K562 (cell line): Measurements from ENCODE around the gene CLEC4D. TPM values are rescaled to one million over a fixed set of nuclear protein-coding genes. Genes with fewer than 3 reads are reported as not detected.

Source experiments
- ATAC-seq: fragments of 200-7000 bp; cut with Tn5 transposase; 3 replicates; pipeline ENCODE4 v1.9.1; 2020; ENCODE audit warnings: moderate library complexity
- Bru-seq: library from RNA; stranded (reverse); fragments of 400-500 nt; gene quantifications from one replicate; lab custom pipeline; 2021; lab: Mats Ljungman, UMichigan
- BruChase-seq, 2 experiments: library from RNA; stranded (reverse); fragments of 400-500 nt; gene quantifications; one replicate each; lab custom pipeline; 2021; lab: Mats Ljungman, UMichigan
- BruUV-seq: library from RNA; stranded (reverse); fragments of 400-500 nt; replicated peaks from 2 replicates; lab custom pipeline; 2021; lab: Mats Ljungman, UMichigan
- CTCF ChIA-PET: fragments of 300-600 bp; formaldehyde crosslinking; extraction: SDS; loops from one replicate; lab custom pipeline; 2021; ENCODE audit warnings: low intra/inter-chr PET ratio; lab: Yijun Ruan, JAX
- POLR2A ChIA-PET: fragments of 300-600, 350-650 bp; sonication (Branson Sonifier 250); formaldehyde crosslinking; extraction: SDS; loops from one replicate; lab custom pipeline; 2021; ENCODE audit warnings: antibody characterized with exemption, inconsistent platforms; lab: Yijun Ruan, JAX
- DNase-seq, 4 experiments: peaks; one replicate each; pipeline versions ENCODE4 v3.0.0 to v3.0.0-alpha.2; 2011 to 2018; ENCODE audit warnings: low spot score in 3 of 4, mixed read lengths in 3 of 4; ENCODE audit errors: extremely low read depth in 1 of 4
- FAIRE-seq: peaks from 2 replicates; lab custom pipeline; 2011; peaks lifted over from hg19 to GRCh38; lab: Jason Lieb, UNC
- H2AFZ ChIP-seq: 2 replicates; pipeline ENCODE4 v1.6.0; 2011; ENCODE audit warnings: low read depth, low read length, control low read depth, inconsistent platforms
- H3K27ac ChIP-seq: fragments of 200-600 bp; 3 replicates; pipeline ENCODE4 v1.8.0; 2011; ENCODE audit warnings: low read depth, mild to moderate bottlenecking, control low read depth, inconsistent platforms, low read length, moderate library complexity, mixed read lengths; ENCODE audit errors: extremely low read depth
- H3K27me3 ChIP-seq, 2 experiments: fragments of 300-600 bp in 1 of 2; 2 replicates in 1 of 2; 3 replicates in 1 of 2; pipeline versions ENCODE4 v1.6.0 to v1.8.0; 2011; ENCODE audit warnings: inconsistent platforms in 2 of 2, low read length in 2 of 2, mild to moderate bottlenecking in 1 of 2, mixed read lengths in 1 of 2, moderate library complexity in 1 of 2; ENCODE audit not compliant: control insufficient read depth in 2 of 2, insufficient read depth in 2 of 2
- H3K36me3 ChIP-seq: fragments of 300-600 bp; 3 replicates; pipeline ENCODE4 v1.8.0; 2011; ENCODE audit warnings: mild to moderate bottlenecking, low read length, inconsistent platforms; ENCODE audit not compliant: control insufficient read depth, insufficient read depth
- H3K4me1 ChIP-seq, 2 experiments: fragments of 200-600 bp in 1 of 2; replicated peaks in 1 of 2; 2 replicates in 1 of 2; 3 replicates in 1 of 2; pipeline versions ENCODE4 v1.5.1 to v1.8.0; 2011; ENCODE audit warnings: inconsistent platforms in 2 of 2, low read length in 2 of 2, mild to moderate bottlenecking in 1 of 2, mixed read lengths in 1 of 2, moderate library complexity in 1 of 2; ENCODE audit not compliant: control insufficient read depth in 2 of 2, insufficient read depth in 2 of 2
- H3K4me2 ChIP-seq: 2 replicates; pipeline ENCODE4 v1.6.1; 2011; ENCODE audit warnings: low read length, control low read depth, inconsistent platforms, mixed read lengths; ENCODE audit not compliant: insufficient read depth
- H3K4me3 ChIP-seq: fragments of 200-600 bp; sonication (generic), shearing (Covaris generic); 2 replicates; pipeline ENCODE4 v1.5.1; 2016; ENCODE audit warnings: control low read depth, inconsistent platforms
- H3K79me2 ChIP-seq: fragments of 200-600 bp; 3 replicates; pipeline ENCODE4 v1.8.0; 2011; ENCODE audit warnings: low read length, inconsistent platforms; ENCODE audit not compliant: control insufficient read depth, insufficient read depth
- H3K9ac ChIP-seq, 2 experiments: 2 replicates each; pipeline versions ENCODE4 v1.6.0 to v1.6.1; 2011; ENCODE audit warnings: low read depth in 2 of 2, low read length in 2 of 2, control low read depth in 1 of 2, inconsistent platforms in 1 of 2, mild to moderate bottlenecking in 1 of 2, mixed read lengths in 1 of 2; ENCODE audit not compliant: insufficient read depth in 1 of 2
- H3K9me1 ChIP-seq: one replicate; pipeline ENCODE4 v1.6.0; 2011; ENCODE audit warnings: inconsistent platforms, mild to moderate bottlenecking, low read length, moderate library complexity; ENCODE audit not compliant: control insufficient read depth, insufficient read depth
- H3K9me3 ChIP-seq: replicated peaks from 2 replicates; pipeline ENCODE4 v1.5.1; 2011; ENCODE audit warnings: low read depth, low read length, inconsistent platforms; ENCODE audit not compliant: control insufficient read depth, insufficient read depth
- H4K20me1 ChIP-seq: replicated peaks from 2 replicates; pipeline ENCODE4 v1.6.1; 2011; ENCODE audit warnings: low read length, inconsistent platforms, mixed read lengths; ENCODE audit not compliant: control insufficient read depth, insufficient read depth
- ETV1 ChIP-seq: fragments of 450-650 bp; conservative IDR thresholded peaks from 2 replicates; pipeline ENCODE4 v1.6.1; 2016; ENCODE audit warnings: missing genetic modification characterization, control low read depth, low read depth, missing compliant biosample characterization
- ZNF76 ChIP-seq: fragments of 250-450 bp; sonication (Bioruptor Pico); IDR thresholded peaks from 2 replicates; pipeline ENCODE4 v1.4.0; 2020; ENCODE audit warnings: mild to moderate bottlenecking, moderate library complexity, borderline replicate concordance
- WGBS: fragments of 100-300 bp; shearing (Covaris generic); methylation state at CpG from one replicate; pipeline ENCODE4 v1.1.6; 2016; ENCODE audit warnings: low coverage, mixed read lengths; ENCODE audit not compliant: insufficient coverage; ENCODE audit errors: missing lambda C conversion rate; 5-methylcytosine and 5-hydroxymethylcytosine counted together
- in situ Hi-C: fragments of 300-500 bp; cut with MboI; formaldehyde crosslinking; loops from 4 replicates; pipeline ENCODE4 v1.15.0; 2018; ENCODE audit warnings: inconsistent platforms, mixed read lengths
- intact Hi-C: fragments of 100-400 bp; cut with micrococcal nuclease; formaldehyde crosslinking; loops from 2 replicates; pipeline ENCODE4 v1.14.2; 2022
- long read RNA-seq, 3 experiments: library from polyadenylated mRNA in 2 of 3; library from RNA in 1 of 3; unstranded in 2 of 3; stranded (forward) in 1 of 3; transcript quantifications; one replicate each; pipeline ENCODE4 v2.0.0, GENCODE V29; 2019 to 2022
- polyA minus RNA-seq, 3 experiments: library from RNA; depleted of rRNA, polyadenylated mRNA; stranded (reverse); fragments of >200 nt; gene quantifications; 2 replicates each; pipeline ENCODE4 v1.2.3, GENCODE V29; 2011
- polyA plus RNA-seq, 8 experiments: library from polyadenylated mRNA; depleted of rRNA in 4 of 8; stranded (reverse) in 5 of 8; unstranded in 3 of 8; fragments of >200 nt; fragmentation: Nextera tagmentation in 2 of 8; fragmentation: Illumina TruSeq in 1 of 8; extraction: Ambion mirVana in 2 of 8; extraction: Trizol in 1 of 8; gene quantifications; 2 replicates each; pipeline versions ENCODE4 v1.2.1 to v1.2.3, GENCODE V29; 2011 to 2014; ENCODE audit warnings: inconsistent platforms in 1 of 8, missing spikeins in 1 of 8
- total RNA-seq, 7 experiments: library from RNA; depleted of rRNA in 6 of 7; stranded (reverse); fragments of >200 nt in 6 of 7; fragmentation: Illumina TruSeq in 2 of 7; extraction: Trizol in 2 of 7; gene quantifications; 2 replicates each; pipeline versions ENCODE4 v1.2.1 to v1.2.3, GENCODE V29; 2011 to 2021; ENCODE audit warnings: low replicate concordance in 1 of 7
- TF ChIP-seq, protein P1 (sequence below): fragments of 450-650 bp; IDR thresholded peaks from 2 replicates; pipeline ENCODE4 v1.6.1; 2016; ENCODE audit warnings: mild to moderate bottlenecking, moderate library complexity

The CLEC4D gene
- total RNA-seq (2011; cell fraction: chromatin; rRNA removed; ENCODE audit: low replicate concordance) = not detected in 2 replicates
- not detected in 2 replicates for total RNA-seq (2011; cell fraction: nucleolus; rRNA removed)
- total RNA-seq (2011; cell fraction: nucleoplasm; rRNA removed) = not detected in 2 replicates
- not detected in 2 replicates for total RNA-seq (2014; rRNA removed)
- not detected in 2 replicates for total RNA-seq (2014; rRNA removed; fragmentation: Illumina TruSeq; extraction: Trizol)
- total RNA-seq (2015; rRNA removed; fragmentation: Illumina TruSeq; extraction: Trizol) = not detected in 2 replicates
- not detected in 2 replicates for total RNA-seq (2021)
- not detected in 2 replicates for polyA plus RNA-seq (2011; rRNA removed)
- polyA plus RNA-seq (2011; cell fraction: cytosol; rRNA removed) = not detected in 2 replicates
- not detected in 2 replicates for polyA plus RNA-seq (2011; cell fraction: nucleus; rRNA removed)
- polyA plus RNA-seq (2012) = not detected in 2 replicates
- not detected in 2 replicates for polyA plus RNA-seq (2014; fragmentation: Illumina TruSeq; extraction: Trizol)
- polyA plus RNA-seq (2014; fragmentation: Nextera tagmentation; extraction: Ambion mirVana) = not detected
- polyA plus RNA-seq (2014; rRNA removed) = not detected in 2 replicates
- polyA minus RNA-seq (2011; rRNA and poly(A)+ RNA removed) = not detected in 2 replicates
- polyA minus RNA-seq (2011; cell fraction: cytosol; rRNA and poly(A)+ RNA removed) = not detected in 2 replicates
- not detected in 2 replicates for polyA minus RNA-seq (2011; cell fraction: nucleus; rRNA and poly(A)+ RNA removed)
- Bru-seq, nascent RNA = not detected
- BruChase-seq, experiment 1, labeled RNA remaining after a 2-hour chase = not detected
- not detected for BruChase-seq, experiment 2, labeled RNA remaining after a 6-hour chase
- long read RNA-seq, experiment 1 = 0 reads
- long read RNA-seq, experiment 2 = 0 reads
- long read RNA-seq, experiment 3 = 0 reads

DNA sequence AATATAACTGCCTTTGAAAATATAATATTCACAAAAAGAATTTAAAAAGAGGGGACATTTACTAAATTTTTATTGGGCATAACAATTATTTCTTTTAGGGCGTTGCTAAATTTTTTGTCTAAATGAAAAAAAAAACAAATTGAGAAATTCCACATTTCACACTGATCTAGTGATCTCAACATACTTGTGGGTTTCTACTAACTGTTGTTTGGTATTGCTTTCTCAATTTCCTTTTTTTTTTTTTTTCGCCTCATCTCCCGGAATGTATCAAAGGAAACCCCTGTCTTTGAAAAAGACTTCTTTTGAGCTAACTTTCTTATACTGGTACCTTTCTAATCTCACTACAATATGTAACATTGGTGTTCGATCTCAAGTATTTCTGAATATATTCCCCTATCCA lies at the start of gene CLEC4D:
CLEC4D (plus strand) TSS at position 248 of the 400 bp plus-strand sequence. CDS start 230 bp downstream, outside the sequence.
- DNase-seq (no peak), FAIRE-seq (no peak), ATAC-seq (no peak)
- intact Hi-C loops (no loop called here), in situ Hi-C loops (no loop called here)
- no peak within 1 kb of the TSS for H3K4me3 ChIP-seq
- no peak within 1 kb of the TSS for H2AFZ ChIP-seq
- no peaks in the 10 kb centered on the region for H3K36me3 ChIP-seq
- H3K9me3 ChIP-seq = no peaks in the 10 kb centered on the region
- H3K4me1 ChIP-seq = no peaks in the 10 kb centered on the region
- no peak within 1 kb of the TSS for H3K4me2 ChIP-seq
- no TSS peak for BruUV-seq
- no peaks in the 10 kb centered on the region for H4K20me1 ChIP-seq
- CTCF ChIA-PET = no interaction called here
- peaks cover 0 to 15% of the 10 kb centered on the region in 2 experiments; a peak in 2 of 5 replicates for H3K27me3 ChIP-seq
- POLR2A ChIA-PET = no interaction called here
- no peak within 1 kb of the TSS for H3K27ac ChIP-seq
- 0% methylated on average over 4 of the region's 4 CpGs for WGBS
- H3K9ac ChIP-seq = no peak within 1 kb of the TSS
- H3K9me1 ChIP-seq = no peaks in the 10 kb centered on the region
- H3K79me2 ChIP-seq = no peaks in the 10 kb centered on the region
- TF ChIP-seq, protein P1, sequence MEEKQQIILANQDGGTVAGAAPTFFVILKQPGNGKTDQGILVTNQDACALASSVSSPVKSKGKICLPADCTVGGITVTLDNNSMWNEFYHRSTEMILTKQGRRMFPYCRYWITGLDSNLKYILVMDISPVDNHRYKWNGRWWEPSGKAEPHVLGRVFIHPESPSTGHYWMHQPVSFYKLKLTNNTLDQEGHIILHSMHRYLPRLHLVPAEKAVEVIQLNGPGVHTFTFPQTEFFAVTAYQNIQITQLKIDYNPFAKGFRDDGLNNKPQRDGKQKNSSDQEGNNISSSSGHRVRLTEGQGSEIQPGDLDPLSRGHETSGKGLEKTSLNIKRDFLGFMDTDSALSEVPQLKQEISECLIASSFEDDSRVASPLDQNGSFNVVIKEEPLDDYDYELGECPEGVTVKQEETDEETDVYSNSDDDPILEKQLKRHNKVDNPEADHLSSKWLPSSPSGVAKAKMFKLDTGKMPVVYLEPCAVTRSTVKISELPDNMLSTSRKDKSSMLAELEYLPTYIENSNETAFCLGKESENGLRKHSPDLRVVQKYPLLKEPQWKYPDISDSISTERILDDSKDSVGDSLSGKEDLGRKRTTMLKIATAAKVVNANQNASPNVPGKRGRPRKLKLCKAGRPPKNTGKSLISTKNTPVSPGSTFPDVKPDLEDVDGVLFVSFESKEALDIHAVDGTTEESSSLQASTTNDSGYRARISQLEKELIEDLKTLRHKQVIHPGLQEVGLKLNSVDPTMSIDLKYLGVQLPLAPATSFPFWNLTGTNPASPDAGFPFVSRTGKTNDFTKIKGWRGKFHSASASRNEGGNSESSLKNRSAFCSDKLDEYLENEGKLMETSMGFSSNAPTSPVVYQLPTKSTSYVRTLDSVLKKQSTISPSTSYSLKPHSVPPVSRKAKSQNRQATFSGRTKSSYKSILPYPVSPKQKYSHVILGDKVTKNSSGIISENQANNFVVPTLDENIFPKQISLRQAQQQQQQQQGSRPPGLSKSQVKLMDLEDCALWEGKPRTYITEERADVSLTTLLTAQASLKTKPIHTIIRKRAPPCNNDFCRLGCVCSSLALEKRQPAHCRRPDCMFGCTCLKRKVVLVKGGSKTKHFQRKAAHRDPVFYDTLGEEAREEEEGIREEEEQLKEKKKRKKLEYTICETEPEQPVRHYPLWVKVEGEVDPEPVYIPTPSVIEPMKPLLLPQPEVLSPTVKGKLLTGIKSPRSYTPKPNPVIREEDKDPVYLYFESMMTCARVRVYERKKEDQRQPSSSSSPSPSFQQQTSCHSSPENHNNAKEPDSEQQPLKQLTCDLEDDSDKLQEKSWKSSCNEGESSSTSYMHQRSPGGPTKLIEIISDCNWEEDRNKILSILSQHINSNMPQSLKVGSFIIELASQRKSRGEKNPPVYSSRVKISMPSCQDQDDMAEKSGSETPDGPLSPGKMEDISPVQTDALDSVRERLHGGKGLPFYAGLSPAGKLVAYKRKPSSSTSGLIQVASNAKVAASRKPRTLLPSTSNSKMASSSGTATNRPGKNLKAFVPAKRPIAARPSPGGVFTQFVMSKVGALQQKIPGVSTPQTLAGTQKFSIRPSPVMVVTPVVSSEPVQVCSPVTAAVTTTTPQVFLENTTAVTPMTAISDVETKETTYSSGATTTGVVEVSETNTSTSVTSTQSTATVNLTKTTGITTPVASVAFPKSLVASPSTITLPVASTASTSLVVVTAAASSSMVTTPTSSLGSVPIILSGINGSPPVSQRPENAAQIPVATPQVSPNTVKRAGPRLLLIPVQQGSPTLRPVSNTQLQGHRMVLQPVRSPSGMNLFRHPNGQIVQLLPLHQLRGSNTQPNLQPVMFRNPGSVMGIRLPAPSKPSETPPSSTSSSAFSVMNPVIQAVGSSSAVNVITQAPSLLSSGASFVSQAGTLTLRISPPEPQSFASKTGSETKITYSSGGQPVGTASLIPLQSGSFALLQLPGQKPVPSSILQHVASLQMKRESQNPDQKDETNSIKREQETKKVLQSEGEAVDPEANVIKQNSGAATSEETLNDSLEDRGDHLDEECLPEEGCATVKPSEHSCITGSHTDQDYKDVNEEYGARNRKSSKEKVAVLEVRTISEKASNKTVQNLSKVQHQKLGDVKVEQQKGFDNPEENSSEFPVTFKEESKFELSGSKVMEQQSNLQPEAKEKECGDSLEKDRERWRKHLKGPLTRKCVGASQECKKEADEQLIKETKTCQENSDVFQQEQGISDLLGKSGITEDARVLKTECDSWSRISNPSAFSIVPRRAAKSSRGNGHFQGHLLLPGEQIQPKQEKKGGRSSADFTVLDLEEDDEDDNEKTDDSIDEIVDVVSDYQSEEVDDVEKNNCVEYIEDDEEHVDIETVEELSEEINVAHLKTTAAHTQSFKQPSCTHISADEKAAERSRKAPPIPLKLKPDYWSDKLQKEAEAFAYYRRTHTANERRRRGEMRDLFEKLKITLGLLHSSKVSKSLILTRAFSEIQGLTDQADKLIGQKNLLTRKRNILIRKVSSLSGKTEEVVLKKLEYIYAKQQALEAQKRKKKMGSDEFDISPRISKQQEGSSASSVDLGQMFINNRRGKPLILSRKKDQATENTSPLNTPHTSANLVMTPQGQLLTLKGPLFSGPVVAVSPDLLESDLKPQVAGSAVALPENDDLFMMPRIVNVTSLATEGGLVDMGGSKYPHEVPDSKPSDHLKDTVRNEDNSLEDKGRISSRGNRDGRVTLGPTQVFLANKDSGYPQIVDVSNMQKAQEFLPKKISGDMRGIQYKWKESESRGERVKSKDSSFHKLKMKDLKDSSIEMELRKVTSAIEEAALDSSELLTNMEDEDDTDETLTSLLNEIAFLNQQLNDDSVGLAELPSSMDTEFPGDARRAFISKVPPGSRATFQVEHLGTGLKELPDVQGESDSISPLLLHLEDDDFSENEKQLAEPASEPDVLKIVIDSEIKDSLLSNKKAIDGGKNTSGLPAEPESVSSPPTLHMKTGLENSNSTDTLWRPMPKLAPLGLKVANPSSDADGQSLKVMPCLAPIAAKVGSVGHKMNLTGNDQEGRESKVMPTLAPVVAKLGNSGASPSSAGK = no peak
- no peak for TF ChIP-seq ZNF76 (CRISPR knock-in tag)
- no peak for TF ChIP-seq ETV1 (tag)
